LNCaP clone FGC (cell line): Measurements from ENCODE around the gene TTLL8.

Experiments
- DNase-seq: peaks from one replicate; pipeline ENCODE4 v3.0.0-alpha.2; 2011; ENCODE audit warnings: low read depth
- H3K4me3 ChIP-seq: 2 replicates; pipeline ENCODE4 v1.5.1; 2011; ENCODE audit warnings: mild to moderate bottlenecking, low read depth, low read length, control low read depth
- TF ChIP-seq, protein P1 (sequence below): IDR thresholded peaks from 2 replicates; pipeline ENCODE4 v1.5.1; 2012; ENCODE audit warnings: mild to moderate bottlenecking; ENCODE audit not compliant: control insufficient read depth, insufficient read depth; ENCODE audit errors: extremely low read depth

The TTLL8 gene

GRCh38 chr22:50017701-50018224 lies 40.3 kb downstream of the TTLL8 start:
- no peak overlapping the region for H3K4me3 ChIP-seq

GRCh38 chr22:50016988-50017700 lies 41.0 kb downstream of the TTLL8 start:
- TF ChIP-seq, protein P1, sequence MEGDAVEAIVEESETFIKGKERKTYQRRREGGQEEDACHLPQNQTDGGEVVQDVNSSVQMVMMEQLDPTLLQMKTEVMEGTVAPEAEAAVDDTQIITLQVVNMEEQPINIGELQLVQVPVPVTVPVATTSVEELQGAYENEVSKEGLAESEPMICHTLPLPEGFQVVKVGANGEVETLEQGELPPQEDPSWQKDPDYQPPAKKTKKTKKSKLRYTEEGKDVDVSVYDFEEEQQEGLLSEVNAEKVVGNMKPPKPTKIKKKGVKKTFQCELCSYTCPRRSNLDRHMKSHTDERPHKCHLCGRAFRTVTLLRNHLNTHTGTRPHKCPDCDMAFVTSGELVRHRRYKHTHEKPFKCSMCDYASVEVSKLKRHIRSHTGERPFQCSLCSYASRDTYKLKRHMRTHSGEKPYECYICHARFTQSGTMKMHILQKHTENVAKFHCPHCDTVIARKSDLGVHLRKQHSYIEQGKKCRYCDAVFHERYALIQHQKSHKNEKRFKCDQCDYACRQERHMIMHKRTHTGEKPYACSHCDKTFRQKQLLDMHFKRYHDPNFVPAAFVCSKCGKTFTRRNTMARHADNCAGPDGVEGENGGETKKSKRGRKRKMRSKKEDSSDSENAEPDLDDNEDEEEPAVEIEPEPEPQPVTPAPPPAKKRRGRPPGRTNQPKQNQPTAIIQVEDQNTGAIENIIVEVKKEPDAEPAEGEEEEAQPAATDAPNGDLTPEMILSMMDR, result no peak
- DNase-seq, result no peak
- no peak overlapping the region for H3K4me3 ChIP-seq

More at GRCh38 chr22:50017701-50018224, 40.3 kb downstream of the TTLL8 start:
- no peak for DNase-seq
- TF ChIP-seq, protein P1, result no peak

GRCh38 chr22:50016308-50016987 lies 41.6 kb downstream of the TTLL8 start:
- DNase-seq, result no peak
- no peak overlapping the region for H3K4me3 ChIP-seq
- TF ChIP-seq, protein P1, result no peak

DNA sequence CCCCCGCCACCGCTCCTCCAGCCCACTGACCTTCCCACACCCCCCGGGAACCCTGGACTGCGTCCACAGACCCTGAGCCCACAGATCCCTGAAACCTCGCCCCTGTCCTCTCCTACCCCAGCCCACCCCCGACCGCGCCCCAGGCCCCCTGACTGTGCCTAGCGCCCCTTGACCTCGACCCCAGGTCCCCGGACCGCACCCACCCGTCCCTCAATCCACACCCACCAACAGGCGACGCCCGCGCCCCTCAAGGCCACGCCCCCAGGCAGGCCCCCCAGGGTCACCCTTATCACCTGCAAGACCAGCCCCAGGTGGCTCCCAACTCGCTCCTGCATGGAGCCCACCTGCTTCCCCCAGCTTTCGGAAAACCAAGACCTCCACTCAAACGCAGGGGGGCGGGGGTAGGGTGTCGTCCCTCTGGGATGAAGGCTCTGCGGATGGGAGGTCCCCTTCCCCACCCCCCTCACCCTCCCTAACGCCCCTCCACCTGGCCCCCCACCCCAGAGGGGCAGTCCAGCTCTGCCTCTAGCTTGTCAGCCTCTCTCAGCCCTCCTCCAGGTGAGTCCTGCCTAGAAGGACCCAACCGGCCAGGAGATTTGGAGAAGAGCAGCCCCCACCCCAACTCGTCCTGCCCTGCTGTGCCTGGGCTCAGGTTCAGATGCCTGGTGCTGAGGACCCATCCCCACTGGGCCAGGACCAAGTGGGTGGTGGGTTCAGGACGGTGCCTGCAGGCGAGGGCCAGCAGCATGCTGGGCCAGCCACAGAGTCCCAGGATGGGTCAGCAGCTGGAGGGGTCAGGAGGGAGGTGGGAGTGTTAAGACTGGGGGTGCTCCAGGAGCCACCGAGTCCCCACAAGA lies 42.4 kb downstream of the TTLL8 start:
- TF ChIP-seq, protein P1, result no peak
- DNase-seq, result no peak
- H3K4me3 ChIP-seq, result no peak overlapping the region

DNA sequence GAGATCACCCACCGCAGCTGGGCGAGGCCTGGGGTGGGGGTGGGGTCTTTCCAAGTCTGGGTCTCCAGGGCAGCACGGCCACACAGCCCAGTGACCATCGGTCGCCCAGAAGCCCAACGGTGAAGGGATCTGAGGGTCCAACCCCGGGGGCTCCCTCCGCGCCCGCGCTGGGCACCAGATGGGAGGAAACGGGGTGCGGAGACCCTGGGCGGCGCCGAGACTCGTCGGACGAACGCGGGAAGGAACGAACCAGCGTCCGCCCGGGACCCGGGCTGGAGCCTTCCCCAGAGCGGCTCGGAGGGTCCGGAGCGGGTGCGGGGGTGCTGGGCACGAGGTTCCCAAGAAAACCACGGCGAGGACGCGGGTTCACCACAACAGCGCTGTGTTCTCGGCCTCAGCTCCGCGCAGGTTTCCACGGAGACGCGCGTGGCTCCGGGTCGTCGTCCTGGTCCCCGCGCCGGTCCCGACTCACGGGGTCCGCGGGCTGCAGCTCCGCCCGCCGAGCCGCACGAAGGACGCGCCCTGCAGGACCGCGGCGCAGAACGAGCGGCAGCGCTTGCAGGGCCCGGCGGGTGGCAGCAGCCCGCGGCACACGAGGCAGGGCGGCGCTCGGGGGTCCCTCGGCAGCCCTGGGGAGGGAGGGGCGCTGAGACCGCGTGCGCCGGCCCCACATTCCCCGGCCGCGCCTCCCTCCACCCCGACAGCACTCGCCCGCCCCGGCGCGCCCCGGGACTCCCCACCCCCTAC lies 43.3 kb downstream of the TTLL8 start:
- H3K4me3 ChIP-seq, result no peak overlapping the region
- no peak for DNase-seq
- TF ChIP-seq, protein P1, result 0 out of 2 replicates have a peak, but pooled peaks have one; percentile 5

DNA sequence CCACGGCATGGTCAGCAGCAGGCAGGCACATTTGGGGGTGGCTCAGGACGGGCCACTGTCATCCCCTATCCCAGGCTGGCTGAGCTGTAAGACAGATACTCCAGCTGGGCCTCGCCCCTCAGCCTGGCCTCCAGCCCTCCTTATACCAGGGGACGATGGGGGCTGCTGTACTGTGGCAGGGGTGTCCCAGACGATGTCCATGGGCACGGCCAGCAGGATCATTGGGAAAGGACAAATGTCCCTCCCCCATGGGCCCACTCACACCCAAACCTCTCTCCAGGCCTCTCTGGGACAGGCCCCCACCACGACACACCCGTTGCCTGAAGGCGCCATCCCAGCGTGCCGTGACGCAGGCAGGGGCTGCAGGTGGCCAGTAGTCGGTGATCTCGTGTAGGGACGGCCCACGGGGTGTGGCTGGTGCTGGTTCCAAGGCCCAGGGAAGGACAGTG lies 44.0 kb downstream of the TTLL8 start:
- TF ChIP-seq, protein P1, result no peak
- H3K4me3 ChIP-seq, result no peak overlapping the region
- DNase-seq, result no peak
